Lower leg skin (tissue), 3 donors: ENCODE results near the gene BGN.

Source experiments
- POLR2A ChIP-seq, 2 donors: fragments of 450-650 bp; IDR thresholded peaks; one replicate each; pipeline ENCODE4 v1.6.1; 2016 to 2017; ENCODE audit warnings: antibody characterized with exemption in 2 of 2, mild to moderate bottlenecking in 1 of 2, moderate library complexity in 1 of 2
- TF ChIP-seq, protein P1 (sequence below), 3 donors: fragments of 450-650 bp; IDR thresholded peaks; one replicate each; pipeline ENCODE4 v1.5.1; 2016; ENCODE audit warnings: antibody characterized with exemption in 3 of 3, mild to moderate bottlenecking in 3 of 3, moderate library complexity in 2 of 3

- TF ChIP-seq, protein P1, sequence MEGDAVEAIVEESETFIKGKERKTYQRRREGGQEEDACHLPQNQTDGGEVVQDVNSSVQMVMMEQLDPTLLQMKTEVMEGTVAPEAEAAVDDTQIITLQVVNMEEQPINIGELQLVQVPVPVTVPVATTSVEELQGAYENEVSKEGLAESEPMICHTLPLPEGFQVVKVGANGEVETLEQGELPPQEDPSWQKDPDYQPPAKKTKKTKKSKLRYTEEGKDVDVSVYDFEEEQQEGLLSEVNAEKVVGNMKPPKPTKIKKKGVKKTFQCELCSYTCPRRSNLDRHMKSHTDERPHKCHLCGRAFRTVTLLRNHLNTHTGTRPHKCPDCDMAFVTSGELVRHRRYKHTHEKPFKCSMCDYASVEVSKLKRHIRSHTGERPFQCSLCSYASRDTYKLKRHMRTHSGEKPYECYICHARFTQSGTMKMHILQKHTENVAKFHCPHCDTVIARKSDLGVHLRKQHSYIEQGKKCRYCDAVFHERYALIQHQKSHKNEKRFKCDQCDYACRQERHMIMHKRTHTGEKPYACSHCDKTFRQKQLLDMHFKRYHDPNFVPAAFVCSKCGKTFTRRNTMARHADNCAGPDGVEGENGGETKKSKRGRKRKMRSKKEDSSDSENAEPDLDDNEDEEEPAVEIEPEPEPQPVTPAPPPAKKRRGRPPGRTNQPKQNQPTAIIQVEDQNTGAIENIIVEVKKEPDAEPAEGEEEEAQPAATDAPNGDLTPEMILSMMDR (IDR thresholded peaks at IDR 0.05), result no peak
- no peak for TF ChIP-seq POLR2A (IDR thresholded peaks at IDR 0.05)
Measured at GRCh38 chrX:153475751-153476281, 19.0 kb upstream of the BGN start.
